GM18873 (cell line): Measurements from ENCODE around the gene ZNF513.
"Not testable (repeated sequence)": the region's sequence is repeated elsewhere in the genome, so short reads cannot be mapped to it uniquely, and the experiment has no call there.

ENCODE experiments used
- ATAC-seq: cut with Tn5 transposase; IDR thresholded peaks from one replicate; pipeline ENCODE4 v1.9.1; 2021; ENCODE audit warnings: mild to moderate bottlenecking, moderate library complexity, moderate number of reproducible peaks; ENCODE audit not compliant: unreplicated experiment, low FRiP score

ZNF513 gene, protein sequence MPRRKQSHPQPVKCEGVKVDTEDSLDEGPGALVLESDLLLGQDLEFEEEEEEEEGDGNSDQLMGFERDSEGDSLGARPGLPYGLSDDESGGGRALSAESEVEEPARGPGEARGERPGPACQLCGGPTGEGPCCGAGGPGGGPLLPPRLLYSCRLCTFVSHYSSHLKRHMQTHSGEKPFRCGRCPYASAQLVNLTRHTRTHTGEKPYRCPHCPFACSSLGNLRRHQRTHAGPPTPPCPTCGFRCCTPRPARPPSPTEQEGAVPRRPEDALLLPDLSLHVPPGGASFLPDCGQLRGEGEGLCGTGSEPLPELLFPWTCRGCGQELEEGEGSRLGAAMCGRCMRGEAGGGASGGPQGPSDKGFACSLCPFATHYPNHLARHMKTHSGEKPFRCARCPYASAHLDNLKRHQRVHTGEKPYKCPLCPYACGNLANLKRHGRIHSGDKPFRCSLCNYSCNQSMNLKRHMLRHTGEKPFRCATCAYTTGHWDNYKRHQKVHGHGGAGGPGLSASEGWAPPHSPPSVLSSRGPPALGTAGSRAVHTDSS

DNA sequence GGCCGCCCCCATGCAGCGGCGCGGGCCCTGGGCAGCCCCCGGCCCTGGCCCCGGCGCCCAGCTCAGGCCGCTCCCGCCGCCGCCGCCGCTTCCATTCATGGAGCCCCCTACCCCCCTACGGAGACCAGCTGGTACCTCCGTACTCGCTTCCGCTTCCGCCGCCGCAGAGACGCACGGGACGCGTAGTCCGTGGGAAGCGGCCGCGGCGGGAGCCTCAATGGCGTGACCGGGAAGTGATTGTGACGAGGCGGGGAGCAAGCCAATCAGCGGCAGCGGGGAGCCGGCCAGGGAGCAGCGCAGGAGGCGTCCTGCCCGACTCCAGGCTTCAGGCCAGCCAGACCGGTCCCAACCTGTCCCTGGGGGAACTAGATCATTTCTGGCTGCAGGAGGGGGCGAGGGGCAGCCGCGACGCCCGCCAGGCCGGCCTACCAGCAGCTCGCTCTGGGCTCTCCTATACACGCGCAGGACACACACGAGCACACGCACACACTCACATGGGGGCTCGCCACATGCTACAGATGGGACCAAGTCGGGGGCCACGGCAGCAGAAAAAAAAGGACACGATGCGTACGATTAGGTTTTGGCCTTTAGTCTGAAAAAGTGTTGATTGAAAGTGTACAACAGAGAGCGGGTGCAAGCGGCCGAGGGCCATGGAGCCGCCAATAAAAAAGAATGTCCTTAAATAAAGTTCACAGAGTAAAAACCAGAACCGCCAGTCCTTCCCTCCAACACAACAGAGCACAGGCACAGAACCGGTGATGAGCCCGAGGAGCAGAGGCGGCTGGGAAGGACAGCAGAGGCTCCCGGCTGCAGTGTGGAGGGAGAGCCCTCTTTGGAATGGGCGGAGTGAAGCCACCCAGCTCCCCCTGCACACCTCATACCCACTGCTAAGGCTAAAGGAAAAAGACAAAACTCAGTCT is at the start of gene ZNF513:
Gene ZNF513 (minus strand): TSS at position 109 of the 920 bp plus-strand sequence. CDS start 208 bp downstream, outside the sequence.
- ATAC-seq: peak; percentile 60

DNA sequence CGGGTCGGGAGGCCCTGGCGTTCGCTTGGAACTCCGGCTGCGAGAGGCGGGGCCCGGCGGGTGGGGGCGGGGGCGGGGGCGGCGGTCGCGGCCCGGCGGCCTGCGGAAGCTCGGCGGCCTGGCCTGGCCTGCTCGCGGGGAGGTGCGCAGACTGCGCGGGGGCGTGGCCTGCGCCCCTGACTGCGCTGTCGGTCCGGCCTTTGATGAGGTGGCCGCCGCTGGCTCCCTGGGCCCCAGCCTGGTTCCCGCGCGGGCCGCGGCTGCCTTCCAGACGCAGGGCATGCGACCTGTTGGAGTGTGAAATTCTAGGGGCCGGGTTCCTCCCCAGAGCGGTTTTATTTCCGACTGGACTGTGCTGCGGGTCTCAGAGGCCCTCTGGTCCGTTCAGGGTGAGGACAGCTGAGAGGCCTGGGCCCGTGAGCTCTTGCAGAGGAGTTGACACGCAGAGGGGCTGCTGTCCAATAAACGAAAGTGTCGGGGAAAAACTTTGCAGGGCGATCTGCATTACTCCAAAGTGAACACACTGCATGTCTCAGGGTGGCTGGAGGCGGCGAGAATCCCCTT is 48.5 kb upstream of the ZNF513 start:
- peak; percentile 41 for ATAC-seq

DNA sequence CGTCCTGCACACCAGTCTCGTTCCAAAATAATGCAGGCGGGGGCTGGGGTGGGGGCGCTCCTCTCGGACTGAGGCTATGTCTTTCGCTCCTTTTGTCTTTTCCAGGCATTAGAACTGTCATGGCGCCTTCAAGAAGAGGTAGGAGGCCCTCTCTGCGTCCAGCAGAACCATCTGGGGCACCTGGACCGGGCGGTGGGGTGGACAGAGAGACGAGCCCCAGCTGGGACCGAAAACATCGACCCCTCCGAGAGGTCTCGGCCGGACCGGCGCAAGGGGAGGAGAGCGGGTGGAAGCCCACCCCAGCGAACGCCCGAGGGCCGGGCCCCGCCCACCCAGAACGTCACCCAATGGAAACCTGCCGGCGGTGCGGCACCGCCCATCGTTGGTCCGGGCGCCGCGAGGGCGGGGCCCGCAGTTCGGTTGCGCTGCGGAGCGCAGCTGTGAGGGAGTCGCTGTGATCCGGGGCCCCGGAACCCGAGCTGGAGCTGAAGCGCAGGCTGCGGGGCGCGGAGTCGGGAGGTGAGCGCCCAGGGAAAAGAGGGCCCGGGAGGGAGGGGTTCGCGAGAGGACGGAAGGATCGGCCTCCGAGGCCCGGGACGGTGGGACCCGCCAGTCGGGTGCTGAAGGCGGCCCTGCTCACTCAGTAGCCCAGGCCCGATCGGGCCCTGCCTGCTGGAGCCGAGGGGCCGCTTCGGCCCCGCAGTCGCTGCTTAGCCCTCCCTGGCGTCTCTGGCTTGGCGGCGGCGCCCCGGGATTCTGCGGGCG is 47.9 kb upstream of the ZNF513 start, which contains the start of gene NRBP1:
Gene NRBP1 (plus strand): TSS at position 419 of the 765 bp plus-strand sequence. CDS start 4,643 bp downstream, outside the sequence.
- peak; percentile 66 for ATAC-seq

DNA sequence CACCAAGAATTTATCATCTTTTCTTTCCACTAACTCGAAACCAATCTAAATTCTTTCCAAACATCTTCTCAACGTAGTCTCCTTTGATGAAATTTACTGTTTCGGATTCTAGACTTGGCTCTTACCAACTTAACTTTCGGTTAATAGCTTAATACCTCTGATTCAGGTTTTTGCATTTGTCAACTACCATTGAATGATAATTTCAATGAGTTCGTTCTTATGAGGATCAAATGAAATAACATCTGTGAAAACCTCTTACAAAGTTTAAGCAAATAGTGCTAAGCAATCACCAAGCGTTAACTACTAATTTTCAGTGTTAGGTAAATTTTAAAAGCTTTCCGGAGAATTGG is 47.3 kb upstream of the ZNF513 start:
- ATAC-seq: no peak

DNA sequence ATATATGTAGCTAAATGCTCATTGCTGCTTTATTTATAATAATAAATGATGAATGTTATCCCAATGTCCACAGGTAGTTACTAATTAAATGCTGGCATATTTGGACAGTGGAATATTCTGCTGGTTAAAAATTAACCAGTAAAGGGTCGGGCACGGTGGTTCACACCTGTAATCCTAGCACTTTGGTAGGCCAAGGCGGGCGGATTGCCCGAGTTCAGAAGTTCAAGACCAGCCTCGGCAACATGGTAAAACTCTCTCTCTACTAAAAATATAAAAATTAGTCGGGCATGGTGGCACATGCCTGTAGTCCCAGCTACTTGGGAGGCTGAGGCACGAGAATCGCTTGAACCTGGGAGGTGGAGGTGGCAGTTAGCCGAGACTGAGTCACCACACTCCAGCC is 44.5 kb upstream of the ZNF513 start:
- not testable (repeated sequence) for ATAC-seq

DNA sequence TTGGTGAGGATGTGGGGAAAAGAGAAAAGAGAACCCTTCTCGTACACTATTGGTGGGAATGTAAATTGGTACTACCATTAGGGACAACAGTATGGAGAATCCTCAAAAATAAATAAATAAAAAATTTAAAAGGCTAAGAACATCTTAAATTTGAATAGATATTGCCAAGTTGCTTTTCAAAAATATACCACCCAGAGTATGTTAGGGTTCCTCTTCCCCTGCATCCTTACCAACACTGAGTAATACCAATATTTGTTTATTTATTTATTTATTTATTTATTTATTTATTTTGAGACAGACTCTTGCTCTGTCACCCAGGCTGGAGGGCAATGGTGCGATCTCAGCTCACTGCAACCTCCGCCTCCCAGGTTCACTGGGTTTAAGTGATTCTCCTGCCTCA is 42.4 kb upstream of the ZNF513 start:
- ATAC-seq: no peak

DNA sequence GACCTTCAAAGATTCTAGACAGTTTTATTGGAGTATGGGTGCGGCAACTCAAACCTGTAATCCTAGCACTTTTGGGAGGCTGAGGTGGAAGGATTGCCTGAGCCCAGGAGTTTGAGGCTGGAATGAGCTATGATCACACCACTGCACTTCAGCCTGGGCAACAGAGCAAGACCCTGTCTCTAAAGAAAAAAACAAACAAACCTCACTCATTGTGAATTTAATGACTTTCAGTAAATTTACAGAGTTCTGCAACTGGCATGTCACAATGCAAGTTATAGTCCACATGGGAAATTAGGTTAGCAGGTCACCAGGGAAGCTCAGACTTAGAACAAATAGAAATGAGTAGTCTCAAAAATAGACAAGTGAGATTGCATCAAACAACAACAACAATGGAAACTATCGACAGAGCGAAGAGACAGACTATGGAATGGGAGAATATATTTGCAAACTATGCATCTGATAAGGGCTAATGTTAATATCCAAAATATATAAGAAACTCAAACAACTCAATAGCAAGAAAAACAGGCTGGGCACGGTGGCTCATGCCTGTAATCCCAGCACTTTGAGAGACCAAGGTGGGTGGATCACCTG is 41.2 kb upstream of the ZNF513 start:
- ATAC-seq: no peak

DNA sequence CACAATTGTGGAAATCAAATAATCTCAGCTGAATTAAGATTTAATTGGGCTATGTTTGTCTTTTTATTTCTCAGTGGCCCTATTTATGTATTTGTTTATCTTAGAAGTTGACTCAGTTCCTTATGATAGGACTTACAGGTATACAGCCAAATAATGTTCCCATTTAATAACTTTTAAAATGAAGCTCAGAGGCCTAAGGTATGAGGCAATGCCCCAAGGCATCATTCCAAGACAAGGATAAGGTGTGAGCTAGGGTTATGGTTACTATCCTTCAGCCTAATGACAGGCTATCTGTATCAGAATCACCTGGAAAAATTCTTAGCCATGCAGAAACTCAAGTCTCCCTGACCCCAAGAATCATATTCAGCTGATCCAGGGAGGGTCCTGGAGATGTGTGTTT is 40.5 kb upstream of the ZNF513 start:
- ATAC-seq: no peak

DNA sequence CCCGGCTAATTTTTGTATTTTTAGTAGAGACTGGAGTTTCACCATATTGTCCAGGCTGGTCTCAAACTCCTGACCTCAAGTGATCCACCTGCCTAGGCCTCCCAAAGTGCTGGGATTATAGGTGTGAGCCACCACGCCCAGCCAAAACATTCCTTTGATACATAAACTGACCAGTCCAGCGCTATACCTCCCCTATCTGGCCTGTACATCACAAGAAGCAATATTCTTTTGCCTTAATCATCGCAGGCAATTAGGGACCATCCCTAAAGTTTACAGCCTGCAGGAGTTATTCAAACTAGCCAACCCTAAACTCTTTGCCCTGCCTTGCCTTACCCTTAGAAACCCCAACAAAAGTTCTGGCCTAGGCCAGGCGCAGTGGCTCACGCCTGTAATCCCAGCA is 35.6 kb upstream of the ZNF513 start:
- ATAC-seq: no peak

DNA sequence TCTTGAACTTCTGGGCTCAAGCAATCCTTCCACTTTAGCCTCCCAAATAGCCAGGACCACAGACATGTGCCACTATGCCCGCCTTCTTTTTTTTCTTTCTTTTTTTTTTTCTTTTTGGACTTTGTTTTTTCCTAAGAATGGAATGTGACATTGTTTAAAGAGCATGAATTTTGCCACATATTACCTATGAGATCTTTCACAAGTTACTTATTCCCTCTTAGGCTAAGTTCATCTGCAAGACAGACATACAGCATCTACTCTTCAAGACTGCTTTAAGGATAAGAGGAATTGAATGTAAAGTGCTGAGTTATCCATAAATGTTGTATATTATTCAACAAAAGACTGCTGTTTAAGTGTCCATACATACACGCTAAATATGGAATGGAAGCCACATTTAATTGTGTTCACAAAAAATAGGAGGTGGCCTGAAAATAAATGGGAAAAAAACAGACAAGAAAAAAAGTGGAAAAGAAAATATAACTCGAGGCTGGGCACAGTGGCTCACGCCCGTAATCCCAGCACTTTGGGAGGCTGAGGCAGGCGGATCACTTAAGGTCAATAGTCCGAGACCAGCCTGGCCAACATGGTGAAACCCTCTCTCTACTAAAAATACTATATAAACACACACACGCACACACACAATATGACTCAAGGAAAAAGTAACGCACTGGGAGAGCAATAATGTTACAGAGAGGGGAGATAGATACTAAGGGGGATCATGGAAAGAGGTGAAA is 32.1 kb upstream of the ZNF513 start:
- no peak for ATAC-seq

DNA sequence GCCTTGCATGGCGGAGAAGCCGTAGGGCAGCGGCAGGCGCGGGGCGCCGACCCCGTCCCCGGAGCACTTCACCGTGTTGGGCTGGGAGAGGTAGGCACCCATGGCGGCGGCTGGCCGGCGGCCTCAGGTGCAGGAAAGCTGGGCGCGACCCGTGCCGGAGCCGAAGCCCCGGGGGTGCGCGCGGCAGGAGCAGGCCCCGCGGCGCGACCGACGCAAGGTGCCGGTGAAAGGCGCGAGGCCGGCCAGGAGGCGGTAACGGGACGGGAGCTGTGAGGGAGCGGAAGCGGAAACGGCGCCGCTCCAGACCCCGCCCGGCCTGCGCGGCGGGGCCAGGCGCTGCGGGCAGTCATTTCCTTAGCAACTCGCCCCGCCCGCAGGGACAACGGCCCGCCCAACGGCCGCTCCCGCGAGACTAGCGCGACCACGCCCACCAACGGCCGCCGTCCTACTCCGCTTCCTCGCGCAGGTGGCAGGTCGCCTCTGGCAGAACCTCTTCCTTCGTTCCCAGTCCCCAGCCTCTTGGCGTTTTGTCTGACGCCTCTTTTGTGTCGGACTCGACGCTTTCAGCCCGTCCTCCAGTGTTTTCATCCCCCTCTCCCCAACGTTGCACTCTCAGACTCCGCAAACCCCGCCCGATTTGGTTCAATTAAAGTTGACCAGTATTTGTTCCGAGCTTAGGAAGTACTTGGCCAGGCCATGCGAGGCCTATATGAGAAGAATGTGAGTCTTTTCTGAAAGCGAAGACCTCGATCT is 29.0 kb upstream of the ZNF513 start, which contains the start of gene PPM1G:
Gene PPM1G (minus strand): TSS at position 271 of the 753 bp plus-strand sequence. CDS start 169 bp downstream, at position 102.
- ATAC-seq: peak; percentile 80

DNA sequence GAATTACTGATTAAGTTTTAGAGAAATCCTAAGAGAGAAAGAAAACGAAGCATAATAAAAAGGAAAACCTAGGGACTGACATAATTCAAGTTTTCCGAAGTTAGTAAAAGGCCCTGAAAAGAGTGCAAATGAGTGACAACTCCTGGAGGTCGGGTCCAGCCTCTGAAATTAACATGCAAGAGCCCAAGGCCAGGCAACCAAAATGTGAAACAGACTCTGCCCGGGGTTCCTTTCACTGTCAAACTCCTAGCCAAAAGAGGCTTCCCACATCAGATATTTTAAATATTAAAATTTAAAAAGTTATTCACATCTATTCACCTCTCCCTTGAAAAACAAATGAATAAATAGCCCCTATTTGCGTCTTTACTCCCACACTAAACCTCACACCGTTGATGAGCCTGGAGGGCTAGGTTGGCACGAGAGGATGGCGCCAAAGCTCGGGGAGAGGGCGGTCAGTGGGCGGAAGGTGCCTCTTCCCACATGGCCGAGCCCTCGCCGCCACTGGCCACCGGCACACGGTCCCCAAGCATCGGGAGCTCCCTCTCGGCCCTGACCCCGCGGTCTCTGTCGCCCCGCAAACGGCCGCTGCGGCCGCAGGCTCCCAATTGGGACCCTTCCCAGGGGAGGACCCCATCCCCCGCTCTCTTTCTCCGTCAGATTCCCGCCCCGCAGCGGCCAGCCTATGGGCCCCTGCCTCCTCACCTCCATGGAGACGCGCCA is 28.2 kb upstream of the ZNF513 start:
- peak; percentile 22 for ATAC-seq

DNA sequence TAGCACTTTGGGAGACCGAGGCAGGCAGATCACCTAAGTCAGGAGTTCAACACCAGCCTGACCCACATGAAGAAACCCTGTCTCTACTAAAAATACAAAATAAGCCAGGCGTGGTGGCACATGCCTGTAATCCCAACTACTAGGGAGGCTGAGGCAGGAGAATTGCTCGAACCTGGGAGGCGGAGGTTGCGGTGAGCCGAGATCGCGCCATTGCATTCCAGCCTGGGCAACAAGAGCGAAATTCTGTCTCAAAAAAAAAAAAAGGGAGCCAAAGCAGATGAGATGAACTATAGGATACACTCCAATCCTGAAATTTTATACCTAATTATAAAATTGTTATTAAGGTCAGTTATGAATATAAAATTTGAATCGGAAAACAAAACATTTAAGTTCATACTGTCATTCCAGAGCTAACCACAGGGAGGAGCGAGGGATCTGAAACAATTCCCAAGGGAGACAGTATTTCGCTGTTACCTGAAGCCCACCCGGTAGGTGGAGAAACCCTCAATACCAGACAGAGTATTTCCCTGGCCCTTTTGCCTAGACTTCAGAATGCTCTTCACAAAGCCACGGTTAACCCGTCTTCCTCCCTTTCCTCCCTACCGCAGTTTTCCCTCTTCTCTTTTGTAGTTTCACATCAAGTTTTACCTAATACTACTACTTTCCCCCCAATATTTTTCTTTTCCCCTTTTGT is 27.4 kb upstream of the ZNF513 start:
- no peak for ATAC-seq

DNA sequence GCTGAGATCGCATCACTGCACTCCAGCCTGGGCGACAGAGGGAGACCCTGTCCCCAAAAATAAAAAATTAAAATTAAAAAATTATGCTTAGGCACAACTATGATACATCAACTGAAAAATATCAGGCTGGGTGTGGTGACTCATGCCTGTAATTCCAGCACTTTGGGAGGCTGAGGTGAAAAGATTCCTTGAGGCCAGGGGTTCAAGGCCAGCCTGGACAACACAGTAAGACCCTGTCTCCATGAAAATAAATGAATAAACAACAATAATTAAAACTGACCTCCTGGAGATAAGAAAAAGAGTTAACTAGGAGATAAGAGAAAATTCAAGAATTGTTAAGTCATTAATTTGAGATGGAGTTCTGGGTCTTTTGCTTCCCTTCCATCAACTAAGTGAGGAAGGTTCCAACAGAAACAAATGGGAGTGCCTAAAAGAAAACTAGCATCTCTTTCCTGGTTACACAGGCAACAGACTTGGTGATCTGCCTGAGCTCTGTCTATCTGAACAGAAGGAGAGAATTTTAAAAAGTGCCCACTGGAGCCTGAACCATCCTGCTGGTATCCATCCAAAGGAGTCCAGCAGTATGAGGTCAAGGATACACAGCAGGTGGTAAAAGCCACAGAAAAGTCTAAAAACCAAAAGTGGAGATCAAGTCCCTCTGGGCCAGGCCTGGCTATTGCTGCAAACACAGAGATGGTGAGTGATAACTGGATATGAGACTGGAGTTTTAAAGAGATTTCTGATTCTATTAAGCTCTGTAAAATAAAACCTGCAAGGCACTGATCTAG is 20.0 kb upstream of the ZNF513 start:
- ATAC-seq: no peak

DNA sequence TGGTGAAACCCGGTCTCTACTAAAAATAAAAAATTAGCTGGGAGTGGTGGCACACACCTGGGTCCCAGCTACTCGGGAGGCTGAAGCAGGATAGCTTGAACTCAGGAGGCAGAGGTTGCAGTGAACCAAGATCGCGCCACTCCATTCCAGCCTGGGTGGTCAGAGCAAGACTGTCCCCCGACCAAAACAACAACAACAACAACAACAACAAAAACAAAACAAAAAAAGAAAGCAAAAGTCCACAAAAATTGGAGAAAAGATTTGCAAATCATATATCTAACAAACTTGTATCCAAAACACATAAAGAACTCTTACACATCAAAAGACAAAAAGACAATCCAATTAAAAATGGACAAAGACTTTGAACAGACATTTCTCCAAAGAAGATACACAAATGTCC is 18.4 kb upstream of the ZNF513 start:
- no peak for ATAC-seq

DNA sequence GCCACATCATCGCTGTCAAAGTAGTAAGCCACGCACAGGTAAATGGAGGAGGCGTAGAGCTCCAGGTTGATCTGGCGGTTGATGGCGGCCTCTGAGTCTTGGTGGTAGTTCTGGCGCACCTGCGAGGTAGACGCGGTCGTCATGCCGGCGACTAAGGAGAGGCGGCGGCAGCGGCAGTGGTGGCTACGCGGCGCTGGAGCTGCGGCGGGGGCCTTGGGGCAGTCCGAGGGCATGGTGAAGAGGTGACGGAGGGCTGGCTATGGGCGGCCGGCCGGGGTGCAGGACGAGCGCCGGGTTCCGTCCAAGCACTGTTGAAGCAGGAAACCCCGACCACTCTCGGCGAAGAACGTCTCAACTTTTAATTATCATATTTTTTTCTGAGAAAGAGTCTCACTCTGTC is 12.7 kb upstream of the ZNF513 start:
- ATAC-seq: no peak
